Skeletal muscle tissue (tissue), 4 donors: Measurements from ENCODE around the gene PEDS1. TPM values are rescaled to one million over a fixed set of nuclear protein-coding genes. Genes with fewer than 3 reads are reported as not detected.
"Not testable (repeated sequence)": the region's sequence is repeated elsewhere in the genome, so short reads cannot be mapped to it uniquely, and the experiment has no call there.

Experiments used
- H3K27ac ChIP-seq: one replicate; pipeline ENCODE4 v1.7.0; 2013; ENCODE audit warnings: mild to moderate bottlenecking, low read depth, low read length, inconsistent platforms
- H3K27me3 ChIP-seq, 3 donors: one replicate each; pipeline ENCODE4 v1.7.0; 2013; ENCODE audit warnings: low read length in 3 of 3; ENCODE audit not compliant: control insufficient read depth in 3 of 3, insufficient read depth in 3 of 3
- H3K36me3 ChIP-seq, 3 donors: one replicate each; pipeline ENCODE4 v1.7.0; 2013; ENCODE audit warnings: low read length in 3 of 3; ENCODE audit not compliant: control insufficient read depth in 3 of 3, insufficient read depth in 3 of 3
- H3K4me1 ChIP-seq, 3 donors: one replicate each; pipeline ENCODE4 v1.7.0; 2013; ENCODE audit warnings: low read length in 3 of 3, mild to moderate bottlenecking in 3 of 3; ENCODE audit not compliant: control insufficient read depth in 3 of 3, insufficient read depth in 3 of 3
- H3K4me3 ChIP-seq, 3 donors: one replicate each; pipeline ENCODE4 v1.7.0; 2013; ENCODE audit warnings: low read length in 3 of 3
- H3K9ac ChIP-seq, 3 donors: one replicate each; pipeline ENCODE4 v1.7.0; 2013; ENCODE audit warnings: low read length in 3 of 3, mild to moderate bottlenecking in 3 of 3, moderate library complexity in 2 of 3, low read depth in 1 of 3
- H3K9me3 ChIP-seq, 3 donors: one replicate each; pipeline ENCODE4 v1.7.0; 2013; ENCODE audit warnings: low read length in 3 of 3; ENCODE audit not compliant: control insufficient read depth in 3 of 3
- total RNA-seq: library from RNA; depleted of rRNA; stranded (reverse); fragments of >200 nt; gene quantifications from one replicate; pipeline ENCODE4 v1.2.3, GENCODE V29; 2014
- donor health status: Osteomylitis.

PEDS1 gene
- total RNA-seq, 1 donor from 2014 or later, result 5.7 TPM

- peak overlapping the region; percentile 94 for H3K27ac ChIP-seq
Observed at GRCh38 chr20:50163570-50164317, 10.2 kb upstream of the PEDS1 start.

GRCh38 chr20:50161494-50161893 lies 8.0 kb upstream of the PEDS1 start:
- not testable (repeated sequence) for H3K4me3 ChIP-seq, H3K9me3 ChIP-seq, H3K36me3 ChIP-seq, H3K27ac ChIP-seq, H3K27me3 ChIP-seq, H3K9ac ChIP-seq
- peaks cover 15 to 24% (median 22%) of the 10 kb centered on the region in 3 donors for H3K4me1 ChIP-seq

More at GRCh38 chr20:50163570-50164317, 10.2 kb upstream of the PEDS1 start:
- Histone ChIP-seq H3K4me1 (peaks cover 18 to 26% (median 25%) of the 10 kb centered on the region in 3 donors), H3K36me3 (no peaks in the 10 kb centered on the region), H3K27me3 (no peaks in the 10 kb centered on the region), H3K4me3 (no peak overlapping the region), H3K9ac (peak overlapping the region; percentile 20 to 52 (median 43)), H3K9me3 (no peaks in the 10 kb centered on the region)

- Histone ChIP-seq H3K27me3 (no peaks in the 10 kb centered on the region), H3K27ac (peak overlapping the region; percentile 87), H3K36me3 (peaks cover 0 to 10% (median 2%) of the 10 kb centered on the region in 3 donors), H3K9ac (peak overlapping the region; percentile 92 to 97 (median 96)), H3K4me3 (peak overlapping the region; percentile 86 to 90 (median 89)), H3K9me3 (no peaks in the 10 kb centered on the region), H3K4me1 (peaks cover 47 to 50% (median 48%) of the 10 kb centered on the region in 3 donors)
Observed at GRCh38 chr20:50153153-50153499, 397 bp downstream of the PEDS1 start.

- peaks cover 0 to 12% (median 4%) of the 10 kb centered on the region in 3 donors for H3K36me3 ChIP-seq
- no peaks in the 10 kb centered on the region for H3K27me3 ChIP-seq
- H3K4me3 ChIP-seq, result peak overlapping the region; percentile 86 to 90 (median 89)
- H3K27ac ChIP-seq, result peak overlapping the region; percentile 87
- peak overlapping the region; percentile 92 to 97 (median 96) for H3K9ac ChIP-seq
- peaks cover 50 to 54% (median 53%) of the 10 kb centered on the region in 3 donors for H3K4me1 ChIP-seq
- H3K9me3 ChIP-seq, result no peaks in the 10 kb centered on the region
Observed at GRCh38 chr20:50152394-50153152, 950 bp downstream of the PEDS1 start.

GRCh38 chr20:50151034-50151743 lies 2.3 kb downstream of the PEDS1 start:
- H3K9me3 ChIP-seq, result no peaks in the 10 kb centered on the region
- peak overlapping the region in 2 of 3 donors; percentile 22 to 54 for H3K9ac ChIP-seq
- H3K27me3 ChIP-seq, result no peaks in the 10 kb centered on the region
- H3K36me3 ChIP-seq, result peaks cover 0 to 15% (median 6%) of the 10 kb centered on the region in 3 donors
- peaks cover 63 to 68% (median 65%) of the 10 kb centered on the region in 3 donors for H3K4me1 ChIP-seq
- peak overlapping the region; percentile 9 for H3K27ac ChIP-seq
- peak overlapping the region in 1 of 3 donors; percentile 9 for H3K4me3 ChIP-seq

- Histone ChIP-seq H3K9me3 (no peaks in the 10 kb centered on the region), H3K27me3 (no peaks in the 10 kb centered on the region), H3K4me1 (peaks cover 66 to 73% (median 68%) of the 10 kb centered on the region in 3 donors), H3K4me3 (peak overlapping the region in 1 of 3 donors; percentile 49), H3K9ac (peak overlapping the region; percentile 8 to 73 (median 59)), H3K36me3 (peaks cover 0 to 15% (median 7%) of the 10 kb centered on the region in 3 donors), H3K27ac (peak overlapping the region; percentile 70)
Observed at GRCh38 chr20:50149481-50150254, 3.9 kb downstream of the PEDS1 start.

GRCh38 chr20:50146732-50147662 lies 6.5 kb downstream of the PEDS1 start:
- peak overlapping the region; percentile 6 to 41 (median 14) for H3K4me3 ChIP-seq
- peaks cover 51 to 65% (median 64%) of the 10 kb centered on the region in 3 donors for H3K4me1 ChIP-seq
- H3K9ac ChIP-seq, result peak overlapping the region; percentile 52 to 73 (median 63)
- H3K9me3 ChIP-seq, result no peaks in the 10 kb centered on the region
- peaks cover 8 to 28% (median 19%) of the 10 kb centered on the region in 3 donors for H3K36me3 ChIP-seq
- H3K27me3 ChIP-seq, result no peaks in the 10 kb centered on the region
- peak overlapping the region; percentile 68 for H3K27ac ChIP-seq

GRCh38 chr20:50146214-50146613 lies 7.3 kb downstream of the PEDS1 start:
- no peaks in the 10 kb centered on the region for H3K9me3 ChIP-seq
- H3K4me3 ChIP-seq, result no peak overlapping the region
- H3K9ac ChIP-seq, result peak overlapping the region in 2 of 3 donors; percentile 63 to 73
- H3K36me3 ChIP-seq, result peaks cover 11 to 34% (median 22%) of the 10 kb centered on the region in 3 donors
- peak overlapping the region; percentile 68 for H3K27ac ChIP-seq
- H3K4me1 ChIP-seq, result peaks cover 49 to 65% (median 62%) of the 10 kb centered on the region in 3 donors
- no peaks in the 10 kb centered on the region for H3K27me3 ChIP-seq
